ENCODE results near the gene PPP1R2C. TPM values are rescaled to one million over a fixed set of nuclear protein-coding genes. Genes with fewer than 3 reads are reported as not detected.
A peak's percentile ranks its signal among the peaks of the same experiment; 100 is the strongest.

The PPP1R2C gene
- total RNA-seq, 2 experiments from 2014 or later = not detected

DNA sequence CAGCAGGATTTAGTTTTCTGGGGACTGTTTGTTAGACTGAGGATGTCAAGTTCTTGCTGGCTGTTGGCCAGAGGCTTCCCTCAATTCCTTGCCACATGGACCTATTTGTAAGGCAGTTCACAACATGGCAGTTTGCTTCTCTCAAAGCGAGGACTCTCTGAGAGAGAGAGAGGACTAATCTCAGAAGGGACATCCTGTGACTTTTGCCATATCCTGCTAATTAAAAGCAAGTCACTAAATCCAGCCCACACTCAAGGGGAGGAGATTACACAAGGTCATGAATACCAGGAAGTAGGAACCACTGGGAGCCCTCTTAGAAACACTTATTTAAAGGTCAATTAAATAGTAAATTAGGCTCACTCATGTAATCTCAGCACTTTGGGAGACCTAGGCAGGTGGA lies 38.2 kb downstream of the PPP1R2C start:
- H3K36me3 Mint-ChIP-seq (ENCODE audit: low read depth) = no peaks in the 10 kb centered on the region
- H3K4me3 Mint-ChIP-seq = no peak overlapping the region
- ChIA-PET POLR2A (no interaction called here), CTCF (no interaction called here)
- DNase-seq = no peak
- intact Hi-C loops (cut with micrococcal nuclease) = no loop called here
- H3K27ac Mint-ChIP-seq = peak overlapping the region; percentile 76
- H3K27me3 Mint-ChIP-seq = no peaks in the 10 kb centered on the region
- peaks cover 8% of the 10 kb centered on the region for H3K4me1 Mint-ChIP-seq (ENCODE audit: low read depth)
- TF ChIP-seq, protein P1, sequence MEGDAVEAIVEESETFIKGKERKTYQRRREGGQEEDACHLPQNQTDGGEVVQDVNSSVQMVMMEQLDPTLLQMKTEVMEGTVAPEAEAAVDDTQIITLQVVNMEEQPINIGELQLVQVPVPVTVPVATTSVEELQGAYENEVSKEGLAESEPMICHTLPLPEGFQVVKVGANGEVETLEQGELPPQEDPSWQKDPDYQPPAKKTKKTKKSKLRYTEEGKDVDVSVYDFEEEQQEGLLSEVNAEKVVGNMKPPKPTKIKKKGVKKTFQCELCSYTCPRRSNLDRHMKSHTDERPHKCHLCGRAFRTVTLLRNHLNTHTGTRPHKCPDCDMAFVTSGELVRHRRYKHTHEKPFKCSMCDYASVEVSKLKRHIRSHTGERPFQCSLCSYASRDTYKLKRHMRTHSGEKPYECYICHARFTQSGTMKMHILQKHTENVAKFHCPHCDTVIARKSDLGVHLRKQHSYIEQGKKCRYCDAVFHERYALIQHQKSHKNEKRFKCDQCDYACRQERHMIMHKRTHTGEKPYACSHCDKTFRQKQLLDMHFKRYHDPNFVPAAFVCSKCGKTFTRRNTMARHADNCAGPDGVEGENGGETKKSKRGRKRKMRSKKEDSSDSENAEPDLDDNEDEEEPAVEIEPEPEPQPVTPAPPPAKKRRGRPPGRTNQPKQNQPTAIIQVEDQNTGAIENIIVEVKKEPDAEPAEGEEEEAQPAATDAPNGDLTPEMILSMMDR (IDR thresholded peaks at IDR 0.05) = no peak
- H3K9me3 Mint-ChIP-seq = no peaks in the 10 kb centered on the region
- no peak for ATAC-seq

DNA sequence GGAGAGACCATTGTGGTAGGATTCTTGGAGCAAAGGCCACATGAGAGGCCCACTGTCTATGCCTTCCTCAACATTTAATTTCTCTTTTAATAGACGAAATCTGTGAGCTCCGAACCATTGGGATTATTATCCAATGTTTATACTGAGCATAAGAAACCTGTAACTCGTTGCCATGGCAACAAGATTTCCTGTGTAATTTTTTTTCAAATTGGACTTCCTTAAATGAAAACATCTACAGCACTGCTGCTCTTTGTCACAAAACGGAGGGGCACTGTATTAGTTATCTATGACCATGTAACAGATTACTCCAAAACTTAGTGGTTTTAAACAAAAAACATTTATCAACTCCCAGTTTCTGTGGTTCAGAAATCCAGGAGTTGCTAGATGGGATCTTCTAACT lies 38.7 kb downstream of the PPP1R2C start:
- CTCF ChIA-PET = no interaction called here
- H3K27ac Mint-ChIP-seq = peak overlapping the region; percentile 76
- DNase-seq (no peak), ATAC-seq (no peak)
- H3K36me3 Mint-ChIP-seq (ENCODE audit: low read depth) = no peaks in the 10 kb centered on the region
- no peaks in the 10 kb centered on the region for H3K9me3 Mint-ChIP-seq
- peaks cover 8% of the 10 kb centered on the region for H3K4me1 Mint-ChIP-seq (ENCODE audit: low read depth)
- no peaks in the 10 kb centered on the region for H3K27me3 Mint-ChIP-seq
- TF ChIP-seq, protein P1 (IDR thresholded peaks at IDR 0.05) = no peak
- no peak overlapping the region for H3K4me3 Mint-ChIP-seq
- intact Hi-C loops (cut with micrococcal nuclease) = no loop called here
- POLR2A ChIA-PET = no interaction called here

DNA sequence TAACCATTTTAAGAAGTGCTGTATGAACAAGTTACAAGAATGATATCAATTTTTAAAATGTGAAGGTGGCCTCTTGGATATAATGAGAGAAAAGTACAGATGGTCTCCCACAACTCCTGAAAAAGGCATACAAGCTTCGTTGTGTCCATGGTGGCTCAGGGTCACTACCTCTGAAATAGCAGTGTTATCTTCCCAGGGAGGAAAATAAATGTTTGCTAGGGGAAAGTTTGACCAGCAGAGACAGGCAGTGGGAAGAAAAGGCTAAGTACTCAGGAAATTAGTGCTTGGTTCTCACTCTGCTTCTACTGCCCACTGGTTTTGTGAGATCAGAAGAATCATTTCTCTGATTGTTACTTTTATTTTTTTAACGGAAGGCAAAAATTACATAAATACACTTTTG lies 39.4 kb downstream of the PPP1R2C start:
- Mint-ChIP-seq H3K4me3 (no peak overlapping the region), H3K27ac (no peak overlapping the region), H3K36me3 (ENCODE audit: low read depth) (no peaks in the 10 kb centered on the region), H3K4me1 (ENCODE audit: low read depth) (peaks cover 8% of the 10 kb centered on the region), H3K27me3 (no peaks in the 10 kb centered on the region), H3K9me3 (no peaks in the 10 kb centered on the region)
- intact Hi-C loops (cut with micrococcal nuclease) = no loop called here
- ATAC-seq (no peak), DNase-seq (no peak)
- ChIA-PET POLR2A (no interaction called here), CTCF (no interaction called here)
- TF ChIP-seq, protein P1 (IDR thresholded peaks at IDR 0.05) = no peak

DNA sequence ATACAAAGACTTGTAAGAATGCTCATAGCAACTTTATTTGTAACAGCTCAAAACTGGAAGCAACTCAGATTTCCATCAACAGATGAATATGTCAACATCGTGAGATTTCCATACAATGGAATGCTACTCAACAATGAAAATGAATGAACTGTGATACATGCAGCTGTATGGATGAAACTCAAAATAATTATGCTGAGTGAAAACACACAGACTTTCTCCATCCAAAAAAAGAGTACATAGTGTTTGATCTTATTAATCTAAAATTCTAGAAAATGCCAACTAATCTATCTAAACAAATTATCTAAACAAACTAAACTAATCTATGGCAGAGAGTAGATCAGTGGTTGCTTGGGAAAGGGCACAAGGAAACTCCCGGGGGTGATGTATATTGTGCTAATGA lies 42.7 kb downstream of the PPP1R2C start:
- TF ChIP-seq, protein P1 (IDR thresholded peaks at IDR 0.05) = no peak
- no peak overlapping the region for H3K4me3 Mint-ChIP-seq
- POLR2A ChIA-PET = no interaction called here
- DNase-seq (no peak), ATAC-seq (no peak)
- no peaks in the 10 kb centered on the region for H3K9me3 Mint-ChIP-seq
- intact Hi-C loops (cut with micrococcal nuclease) = no loop called here
- no peaks in the 10 kb centered on the region for H3K36me3 Mint-ChIP-seq (ENCODE audit: low read depth)
- H3K27me3 Mint-ChIP-seq = no peaks in the 10 kb centered on the region
- peaks cover 13% of the 10 kb centered on the region for H3K4me1 Mint-ChIP-seq (ENCODE audit: low read depth)
- CTCF ChIA-PET = no interaction called here
- no peak overlapping the region for H3K27ac Mint-ChIP-seq

DNA sequence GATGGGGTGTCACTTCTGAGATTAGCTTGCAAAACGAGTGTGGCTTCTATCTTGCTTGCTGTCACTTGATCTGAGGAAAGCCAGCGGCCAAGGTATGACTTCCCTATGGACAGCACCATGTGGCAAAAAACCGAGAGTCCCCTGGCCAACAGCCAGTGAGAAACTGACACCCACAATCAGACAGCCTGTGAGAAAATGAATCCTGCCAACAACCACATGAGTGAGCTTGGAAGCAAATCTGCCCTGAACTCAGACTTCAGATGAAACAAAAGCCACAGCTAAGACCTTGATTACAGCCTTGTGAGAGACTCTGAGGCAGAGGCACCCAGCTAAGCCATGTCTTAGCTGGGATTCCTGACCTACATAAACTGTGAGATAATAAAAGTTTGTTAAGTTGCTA lies 45.5 kb downstream of the PPP1R2C start:
- intact Hi-C loops (cut with micrococcal nuclease) = no loop called here
- ChIA-PET POLR2A (interaction anchor here (0.7 kb wide), 1 partner anchor 146 kb away, joined by 3 read pairs; no protein-coding TSS in a partner anchor), CTCF (no interaction called here)
- Mint-ChIP-seq H3K36me3 (ENCODE audit: low read depth) (no peaks in the 10 kb centered on the region), H3K27ac (no peak overlapping the region), H3K27me3 (no peaks in the 10 kb centered on the region), H3K4me1 (ENCODE audit: low read depth) (peaks cover 4% of the 10 kb centered on the region), H3K4me3 (no peak overlapping the region), H3K9me3 (no peaks in the 10 kb centered on the region)
- no peak for DNase-seq
- ATAC-seq = no peak
- TF ChIP-seq, protein P1 (IDR thresholded peaks at IDR 0.05) = no peak

Measured in activated CD8-positive, alpha-beta T cell treated with anti-CD3 and anti-CD28 coated beads for 36 hours (primary cell).